ENCODE results near the gene SLC12A7. TPM values are rescaled to one million over a fixed set of nuclear protein-coding genes. Genes with fewer than 3 reads are reported as not detected.
"Not testable (repeated sequence)": the region's sequence is repeated elsewhere in the genome, so short reads cannot be mapped to it uniquely, and the experiment has no call there.

Gene SLC12A7
- total RNA-seq, 1 donor from 2014 or later = 42.2 TPM

- no peak for DNase-seq (ENCODE audit: low read depth)
Measured at GRCh38 chr5:1109542-1110306, 2.1 kb downstream of the SLC12A7 start.

- no peak for DNase-seq (ENCODE audit: low read depth)
Measured at GRCh38 chr5:1108865-1109174, 3.0 kb downstream of the SLC12A7 start.

GRCh38 chr5:1108023-1108864, 3.6 kb downstream of the SLC12A7 start:
- DNase-seq (ENCODE audit: low read depth) = no peak

- no peak for DNase-seq (ENCODE audit: low read depth)
Measured at GRCh38 chr5:1107167-1108022, 4.5 kb downstream of the SLC12A7 start.

- DNase-seq (ENCODE audit: low read depth) = peak; percentile 40
Measured at GRCh38 chr5:1106385-1107166, 5.3 kb downstream of the SLC12A7 start.

- DNase-seq (ENCODE audit: low read depth) = peak; percentile 84
Measured at GRCh38 chr5:1105350-1106265, 6.3 kb downstream of the SLC12A7 start.

- DNase-seq (ENCODE audit: low read depth) = no peak
Measured at GRCh38 chr5:1104327-1105006, 7.4 kb downstream of the SLC12A7 start.

- DNase-seq (ENCODE audit: low read depth) = no peak
Measured at GRCh38 chr5:1103505-1104326, 8.1 kb downstream of the SLC12A7 start.

- no peak for DNase-seq (ENCODE audit: low read depth)
Measured at GRCh38 chr5:1103093-1103492, 8.8 kb downstream of the SLC12A7 start.

- no peak for DNase-seq (ENCODE audit: low read depth)
Measured at GRCh38 chr5:1101961-1102713, 9.7 kb downstream of the SLC12A7 start.

GRCh38 chr5:1100664-1101574, 10.9 kb downstream of the SLC12A7 start:
- DNase-seq (ENCODE audit: low read depth) = no peak

- no peak for DNase-seq (ENCODE audit: low read depth)
Measured at GRCh38 chr5:1099926-1100663, 11.8 kb downstream of the SLC12A7 start.

- no peak for DNase-seq (ENCODE audit: low read depth)
Measured at GRCh38 chr5:1098986-1099597, 12.8 kb downstream of the SLC12A7 start.

GRCh38 chr5:1097988-1098385, 13.9 kb downstream of the SLC12A7 start:
- DNase-seq (ENCODE audit: low read depth) = not testable (repeated sequence)

- no peak for DNase-seq (ENCODE audit: low read depth)
Measured at GRCh38 chr5:1097381-1097987, 14.4 kb downstream of the SLC12A7 start.

All from renal cortical epithelial cell (primary cell).